Panc1 (cell line): Measurements from ENCODE around the gene RIBC1. TPM values are rescaled to one million over a fixed set of nuclear protein-coding genes. Genes with fewer than 3 reads are reported as not detected.

Source experiments
- ATAC-seq: fragments of 200-7000 bp; cut with Tn5 transposase; 2 replicates; pipeline ENCODE4 v1.9.1; 2020; ENCODE audit warnings: mild to moderate bottlenecking, moderate library complexity
- BruUV-seq: library from RNA; stranded (reverse); fragments of 400-500 nt; replicated peaks from 2 replicates; lab custom pipeline; 2021; lab: Mats Ljungman, UMichigan
- CTCF ChIA-PET: fragments of 300-600 bp; sonication (Branson Sonifier 250); formaldehyde crosslinking; loops from one replicate; lab custom pipeline; 2022; ENCODE audit warnings: antibody characterized with exemption; lab: Charles Lee
- POLR2A ChIA-PET: fragments of 300-600 bp; sonication (Branson Sonifier 250); formaldehyde crosslinking; loops from one replicate; lab custom pipeline; 2022; ENCODE audit warnings: antibody characterized with exemption; lab: Charles Lee
- DNase-seq: peaks from one replicate; pipeline ENCODE4 v3.0.0-alpha.2; 2010; ENCODE audit warnings: low read depth, low spot score
- H3K27ac ChIP-seq: 2 replicates; pipeline ENCODE4 v1.5.1; 2011; ENCODE audit warnings: mild to moderate bottlenecking, low read length, inconsistent platforms
- H3K27me3 ChIP-seq: fragments of 200-500 bp; sonication (Bioruptor generic); 2 replicates; pipeline ENCODE4 v1.6.0; 2014; ENCODE audit warnings: low read length, inconsistent platforms; ENCODE audit not compliant: control insufficient read depth, insufficient read depth
- H3K36me3 ChIP-seq: fragments of 200-500 bp; sonication (Bioruptor generic); 2 replicates; pipeline ENCODE4 v1.5.1; 2014; ENCODE audit warnings: inconsistent platforms, mild to moderate bottlenecking, low read length, moderate library complexity; ENCODE audit not compliant: control insufficient read depth, insufficient read depth
- H3K4me1 ChIP-seq: 2 replicates; pipeline ENCODE4 v1.5.1; 2011; ENCODE audit warnings: inconsistent platforms, mild to moderate bottlenecking, low read length, moderate library complexity; ENCODE audit not compliant: control insufficient read depth, insufficient read depth
- H3K4me3 ChIP-seq, 2 experiments: 2 replicates each; pipeline ENCODE4 v1.5.1; 2011 to 2012; ENCODE audit warnings: low read depth in 2 of 2, low read length in 2 of 2, mild to moderate bottlenecking in 2 of 2, inconsistent platforms in 1 of 2, moderate library complexity in 1 of 2
- H3K9me3 ChIP-seq: fragments of 200-500 bp; sonication (Bioruptor generic); 2 replicates; pipeline ENCODE4 v1.5.1; 2014; ENCODE audit warnings: low read depth, mild to moderate bottlenecking, inconsistent platforms, low read length, moderate library complexity; ENCODE audit not compliant: control insufficient read depth, insufficient read depth
- CTCF ChIP-seq: fragments of 450-650 bp; IDR thresholded peaks from 2 replicates; pipeline ENCODE4 v1.5.1; 2017; ENCODE audit warnings: mild to moderate bottlenecking
- POLR2AphosphoS5 ChIP-seq: IDR thresholded peaks from 2 replicates; pipeline ENCODE4 v1.6.1; 2012; ENCODE audit warnings: mild to moderate bottlenecking, low read depth, low read length, moderate library complexity
- REST ChIP-seq, 2 experiments: IDR thresholded peaks; 2 replicates each; pipeline ENCODE4 v1.6.1; 2011 to 2012; ENCODE audit warnings: low read depth in 2 of 2, control low read depth in 1 of 2, low read length in 1 of 2, mild to moderate bottlenecking in 1 of 2, moderate library complexity in 1 of 2; ENCODE audit not compliant: insufficient read depth in 1 of 2
- SIN3A ChIP-seq: IDR thresholded peaks from 2 replicates; pipeline ENCODE4 v1.6.1; 2012; ENCODE audit warnings: low read depth, mild to moderate bottlenecking, low read length, moderate library complexity, borderline replicate concordance; ENCODE audit not compliant: insufficient read depth
- TCF7L2 ChIP-seq: IDR thresholded peaks from 2 replicates; pipeline ENCODE4 v1.6.1; 2011; ENCODE audit warnings: mild to moderate bottlenecking, low read depth, low read length, inconsistent platforms
- in situ Hi-C: cut with HindIII; loops from 2 replicates; pipeline ENCODE4 v1.10.0; 2016; ENCODE audit warnings: low sequenced_read_pairs, low pct_unique_long_range_greater_than_20kb
- intact Hi-C: fragments of 100-400 bp; cut with micrococcal nuclease; formaldehyde crosslinking; loops from one replicate; pipeline ENCODE4 v1.10.0; 2022; ENCODE audit not compliant: unreplicated experiment
- total RNA-seq: library from RNA; stranded (reverse); gene quantifications from one replicate; pipeline ENCODE4 v1.2.1, GENCODE V29; 2021; ENCODE audit not compliant: unreplicated experiment

The RIBC1 gene
- total RNA-seq, 1 experiment from 2014 or later, result 1.1 TPM

- Histone ChIP-seq H3K36me3 (no peaks in the 10 kb centered on the region), H3K4me3 (no peak overlapping the region), H3K4me1 (no peaks in the 10 kb centered on the region), H3K9me3 (no peaks in the 10 kb centered on the region), H3K27ac (no peak overlapping the region), H3K27me3 (no peaks in the 10 kb centered on the region)
- intact Hi-C loops, result no loop called here
- DNase-seq, result no peak
- in situ Hi-C loops, result no loop called here
- no peak for ATAC-seq
- POLR2A ChIA-PET, result no interaction called here
- BruUV-seq, result no TSS peak
- no peak for TF ChIP-seq TCF7L2
- TF ChIP-seq POLR2AphosphoS5, result no peak
- TF ChIP-seq REST (IDR thresholded peaks at IDR 0.05; ENCODE audit: insufficient read depth in 1 of 2, low read depth in 2 of 2, low read length in 1 of 2), result no peak
- no peak for TF ChIP-seq SIN3A
- no peak for TF ChIP-seq CTCF
- CTCF ChIA-PET, result interaction anchor here (1.0 kb wide), 1 partner anchor 18 kb away, joined by 3 read pairs; no protein-coding TSS in a partner anchor
Observed at GRCh38 chrX:53447441-53447840, 24.8 kb downstream of the RIBC1 start.

- POLR2A ChIA-PET, result no interaction called here
Observed at GRCh38 chrX:53449632-53450031, 27.0 kb downstream of the RIBC1 start.

More at GRCh38 chrX:53449632-53450031, 27.0 kb downstream of the RIBC1 start:
- Histone ChIP-seq H3K4me3 (no peak overlapping the region), H3K9me3 (no peaks in the 10 kb centered on the region), H3K36me3 (no peaks in the 10 kb centered on the region), H3K27me3 (no peaks in the 10 kb centered on the region), H3K4me1 (no peaks in the 10 kb centered on the region), H3K27ac (no peak overlapping the region)
- intact Hi-C loops, result no loop called here
- TF ChIP-seq REST (IDR thresholded peaks at IDR 0.05; ENCODE audit: insufficient read depth in 1 of 2, low read depth in 2 of 2, low read length in 1 of 2), result no peak
- no peak for TF ChIP-seq SIN3A
- no peak for TF ChIP-seq CTCF
- TF ChIP-seq POLR2AphosphoS5, result no peak
- TF ChIP-seq TCF7L2, result no peak
- in situ Hi-C loops, result no loop called here
- BruUV-seq, result no TSS peak
- ATAC-seq (no peak), DNase-seq (no peak)
- CTCF ChIA-PET, result no interaction called here
